HPDE6-E6E7 (cell line): ENCODE measurements around the gene MTCP1.

Source experiments
- DNase-seq: peaks from one replicate; pipeline ENCODE4 v3.0.0; 2011; ENCODE audit warnings: missing footprints; ENCODE audit errors: extremely low spot score

Gene MTCP1

GRCh38 chrX:155053656-155054055 is 17.3 kb downstream of the MTCP1 start:
- DNase-seq: no peak

GRCh38 chrX:155052738-155053498 is 18.0 kb downstream of the MTCP1 start:
- DNase-seq: no peak

GRCh38 chrX:155048977-155049619 is 21.8 kb downstream of the MTCP1 start:
- DNase-seq: no peak

- DNase-seq: no peak
These were observed 24.0 kb downstream of the MTCP1 start for GRCh38 chrX:155046811-155047528.

GRCh38 chrX:155046129-155046810 is 24.7 kb downstream of the MTCP1 start:
- no peak for DNase-seq

GRCh38 chrX:155035688-155036087 is 35.2 kb downstream of the MTCP1 start:
- no peak for DNase-seq

- DNase-seq: no peak
These were observed 39.3 kb downstream of the MTCP1 start for GRCh38 chrX:155031657-155032056.

- DNase-seq: no peak
These were observed 42.1 kb downstream of the MTCP1 start for GRCh38 chrX:155028877-155029291.

- no peak for DNase-seq
These were observed 42.8 kb downstream of the MTCP1 start for GRCh38 chrX:155028129-155028528.

- no peak for DNase-seq
These were observed 43.3 kb downstream of the MTCP1 start for GRCh38 chrX:155027509-155028066.

GRCh38 chrX:155026727-155027508 is 44.0 kb downstream of the MTCP1 start, which contains the start of gene FUNDC2:
Gene FUNDC2, plus strand, starts transcription at chrX:155026844. Its CDS starts 95 bp downstream, at chrX:155026939.
- DNase-seq: peak; percentile 88

GRCh38 chrX:155026420-155026726 is 44.6 kb downstream of the MTCP1 start:
- DNase-seq: no peak

- no peak for DNase-seq
These were observed 46.8 kb downstream of the MTCP1 start for GRCh38 chrX:155023907-155024833.

GRCh38 chrX:155022585-155022984 is 48.4 kb downstream of the MTCP1 start, which contains the start of gene F8:
Gene F8, minus strand, starts transcription at chrX:155022723. Its CDS starts 171 bp downstream, at chrX:155022552.
- no peak for DNase-seq

GRCh38 chrX:155020591-155020990 is 50.3 kb downstream of the MTCP1 start:
- DNase-seq: no peak
